Stimulated activated CD8-positive, alpha-beta memory T cell treated with anti-CD3 and anti-CD28 coated beads, Interleukin-12 subunit alpha, Interleukin-12 subunit beta, amount 100 ng/mL, for 4 hours (primary cell): ENCODE measurements around the gene WDR70.
"Not testable (repeated sequence)": the region's sequence is repeated elsewhere in the genome, so short reads cannot be mapped to it uniquely, and the experiment has no call there.

Source experiments
- DNase-seq: peaks from one replicate; pipeline ENCODE4 v3.0.0-alpha.2; 2020; ENCODE audit warnings: low read depth

WDR70 gene

DNA sequence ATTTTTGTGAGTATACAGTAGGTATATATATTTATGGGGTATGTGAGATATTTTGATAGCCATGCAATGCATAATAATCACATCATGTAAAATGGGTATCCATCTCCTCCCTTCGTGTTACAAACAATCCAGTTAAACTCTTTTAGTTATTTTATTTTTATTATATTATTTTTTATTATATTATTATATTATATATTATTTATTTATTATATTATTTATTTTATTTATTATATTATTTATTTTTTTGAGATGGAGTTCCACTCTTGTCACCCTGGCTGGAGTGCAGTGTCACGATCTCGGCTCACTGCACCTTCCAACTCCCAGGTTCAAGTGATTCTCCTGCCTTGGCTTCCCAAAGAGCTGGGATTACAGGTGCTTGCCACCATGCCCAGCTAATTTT lies 138.6 kb downstream of the WDR70 start:
- no peak for DNase-seq

DNA sequence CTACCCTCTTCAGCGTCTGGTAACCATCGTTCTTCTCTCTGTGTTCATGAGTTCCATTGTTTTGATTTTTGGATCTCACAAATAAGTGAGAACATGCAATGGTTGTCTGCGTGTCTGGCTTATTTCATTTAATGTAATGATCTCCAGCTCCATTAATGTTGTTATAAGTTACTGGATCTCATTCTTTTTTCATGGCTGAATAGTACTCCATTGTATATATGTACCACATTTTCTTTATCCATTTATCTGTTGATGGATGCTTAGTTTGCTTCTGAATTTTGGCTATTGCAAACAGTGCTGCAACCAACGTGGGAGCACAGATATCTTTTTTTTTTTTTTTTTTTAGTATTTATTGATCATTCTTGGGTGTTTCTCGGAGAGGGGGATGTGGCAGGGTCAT lies 139.2 kb downstream of the WDR70 start:
- DNase-seq: not testable (repeated sequence)

DNA sequence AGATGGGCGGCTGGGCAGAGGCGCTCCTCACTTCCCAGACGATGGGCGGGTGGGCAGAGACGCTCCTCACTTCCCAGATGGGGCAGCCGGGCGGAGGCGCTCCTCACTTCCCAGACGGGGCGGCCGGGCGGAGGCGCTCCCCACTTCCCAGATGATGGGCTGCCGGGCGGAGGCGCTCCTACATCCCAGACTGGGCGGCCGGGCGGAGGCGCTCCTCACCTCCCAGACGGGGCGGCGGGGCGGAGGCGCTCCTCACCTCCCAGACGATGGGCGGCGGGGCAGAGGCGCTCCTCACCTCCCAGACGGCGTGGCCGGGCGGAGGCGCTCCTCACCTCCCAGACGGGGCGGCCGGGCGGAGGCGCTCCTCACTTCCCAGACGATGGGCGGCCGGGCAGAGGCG lies 140.2 kb downstream of the WDR70 start:
- no peak for DNase-seq

DNA sequence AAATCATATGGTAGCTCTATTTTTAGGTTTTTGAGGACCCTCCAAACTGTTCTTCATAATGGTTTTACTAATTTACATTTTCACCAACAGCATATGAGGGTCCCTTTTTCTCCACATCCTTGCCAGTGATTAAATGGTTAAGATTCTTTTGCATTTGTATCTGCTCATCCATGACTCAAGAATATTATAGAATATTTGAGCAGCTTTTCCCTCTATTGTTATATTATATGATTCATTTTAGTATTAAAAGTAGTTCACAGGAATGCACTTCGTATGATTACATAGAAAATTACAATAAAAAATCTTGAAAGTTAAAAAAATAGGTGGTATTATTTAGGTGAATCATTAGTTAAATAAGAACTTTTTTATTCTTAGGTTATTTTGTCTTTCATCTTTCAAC lies 140.7 kb downstream of the WDR70 start:
- DNase-seq: no peak

DNA sequence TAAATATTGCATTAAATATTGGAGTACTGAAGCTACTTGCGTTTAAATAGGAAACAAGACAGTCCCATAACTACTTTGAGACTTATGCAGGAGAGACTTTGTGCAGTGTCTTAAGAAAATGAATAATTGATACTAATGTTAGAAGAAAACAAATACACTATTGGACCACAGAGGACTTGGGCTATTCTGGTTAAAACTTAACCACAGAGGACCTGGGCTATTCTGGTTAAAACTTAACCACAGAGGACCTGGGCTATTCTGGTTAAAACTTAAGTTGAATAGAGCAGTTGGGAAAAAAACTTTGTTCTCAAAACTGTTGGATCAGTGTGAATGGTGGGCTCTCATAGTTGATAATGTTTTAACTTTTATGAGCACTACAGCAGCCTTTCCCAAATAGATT lies 141.7 kb downstream of the WDR70 start:
- no peak for DNase-seq

DNA sequence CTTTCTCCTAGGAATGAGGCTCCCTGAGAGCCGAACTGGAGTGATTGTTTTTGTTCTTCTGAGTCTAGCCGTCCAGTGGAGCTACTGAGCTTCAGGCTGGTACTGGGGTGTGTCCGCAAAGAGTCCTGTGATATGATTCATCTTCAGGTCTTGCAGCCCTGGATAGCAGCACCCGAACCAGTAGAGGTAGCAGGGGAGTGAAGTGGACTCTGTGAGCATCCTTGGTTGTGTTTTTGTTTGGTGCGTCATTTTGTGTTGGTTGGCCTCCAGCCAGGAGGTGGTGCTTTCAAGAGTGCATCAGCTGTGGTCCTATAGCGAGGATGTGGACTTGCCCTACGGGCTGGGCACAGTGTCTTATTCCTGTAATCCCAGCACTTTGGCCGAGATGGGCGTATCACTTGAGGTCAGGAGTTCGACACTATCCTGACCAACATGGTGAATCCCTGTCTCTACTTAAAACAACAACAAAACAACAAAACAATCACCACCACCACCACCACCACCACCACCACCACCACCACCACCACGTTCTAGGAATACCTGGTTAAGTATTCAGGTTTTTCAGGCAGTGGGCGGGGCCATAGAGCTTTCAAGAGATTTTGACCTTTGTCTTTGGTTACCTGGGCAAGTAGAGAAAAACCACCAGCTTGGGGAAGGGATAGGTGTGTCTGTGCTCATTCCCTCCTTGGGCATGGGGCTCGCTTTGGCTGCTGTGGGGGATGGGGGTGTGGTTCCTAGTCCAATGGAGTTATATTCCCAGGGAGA lies 154.0 kb downstream of the WDR70 start:
- no peak for DNase-seq

DNA sequence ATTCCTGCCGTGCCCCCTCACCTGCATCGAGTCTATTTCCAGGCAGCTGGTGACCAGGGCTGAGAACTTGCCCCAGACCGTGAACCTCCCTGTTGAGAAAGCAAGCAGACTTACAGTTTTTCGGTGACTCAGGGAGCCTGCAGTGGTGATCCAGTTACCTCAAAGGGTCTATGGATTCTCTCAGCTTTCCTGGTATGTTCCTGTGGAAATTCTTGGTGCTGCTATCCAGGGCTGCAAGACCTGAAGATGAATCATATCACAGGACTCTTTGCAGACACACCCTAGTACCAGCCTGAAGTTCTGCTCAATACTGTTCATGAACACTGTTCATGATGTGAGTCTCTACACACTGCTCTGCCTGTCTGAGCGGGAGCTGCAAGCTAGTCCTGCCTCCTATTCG lies 154.7 kb downstream of the WDR70 start:
- no peak for DNase-seq

DNA sequence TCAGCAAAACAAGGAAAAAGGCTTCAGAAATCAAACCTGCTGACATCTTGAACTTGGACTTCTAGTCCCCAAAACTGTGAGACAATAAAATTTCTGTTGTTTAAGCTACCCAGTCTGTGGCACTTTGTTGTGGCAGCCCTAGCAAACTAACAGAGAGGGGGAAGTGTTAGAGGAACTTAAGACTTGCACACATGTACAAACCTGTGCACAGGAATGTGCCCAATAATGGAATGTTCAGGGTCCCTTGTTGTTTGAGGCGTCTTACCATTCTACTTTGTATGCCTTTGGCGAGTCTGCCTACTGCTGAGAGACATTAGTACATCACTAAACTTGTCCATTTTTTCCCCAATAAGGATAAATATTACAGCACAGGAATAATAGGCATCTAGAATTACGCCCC lies 160.3 kb downstream of the WDR70 start:
- DNase-seq: no peak

DNA sequence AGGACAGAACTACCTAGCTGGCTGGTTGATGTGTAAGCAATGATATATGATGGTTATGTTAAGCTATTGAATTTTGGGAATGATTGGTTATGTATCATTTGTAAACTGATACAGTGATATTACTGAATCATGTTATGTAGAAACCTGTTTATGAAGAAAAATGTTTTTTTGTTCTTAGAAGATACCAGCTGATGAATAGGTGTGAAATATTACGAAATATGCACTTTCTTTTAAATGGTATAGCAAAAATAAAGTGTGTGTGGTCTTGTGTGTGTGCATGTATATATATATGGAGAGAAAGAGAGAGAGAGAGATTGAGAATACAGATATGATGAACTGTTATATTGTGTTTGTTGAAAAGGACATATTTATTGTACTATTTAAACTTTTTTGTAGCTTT lies 164.1 kb downstream of the WDR70 start:
- DNase-seq: no peak

DNA sequence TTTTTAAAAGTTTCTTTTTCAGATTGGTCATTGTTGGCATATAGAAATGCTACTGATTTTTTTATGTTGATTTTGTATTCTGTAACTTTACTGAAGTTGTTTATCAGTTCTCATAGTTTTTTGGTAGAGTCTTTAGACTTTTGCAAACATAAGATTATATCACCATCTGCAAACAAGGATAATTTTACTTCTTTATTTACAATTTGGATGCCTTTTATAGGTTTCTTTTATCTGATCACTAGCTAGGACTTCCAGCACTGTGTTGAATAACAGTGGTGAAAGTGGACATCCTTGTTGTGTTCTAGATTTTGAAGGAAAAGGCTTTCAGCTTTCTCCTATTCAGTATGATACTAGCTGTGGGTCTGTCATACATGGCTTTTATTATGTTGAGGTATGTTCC lies 170.3 kb downstream of the WDR70 start:
- DNase-seq: no peak

DNA sequence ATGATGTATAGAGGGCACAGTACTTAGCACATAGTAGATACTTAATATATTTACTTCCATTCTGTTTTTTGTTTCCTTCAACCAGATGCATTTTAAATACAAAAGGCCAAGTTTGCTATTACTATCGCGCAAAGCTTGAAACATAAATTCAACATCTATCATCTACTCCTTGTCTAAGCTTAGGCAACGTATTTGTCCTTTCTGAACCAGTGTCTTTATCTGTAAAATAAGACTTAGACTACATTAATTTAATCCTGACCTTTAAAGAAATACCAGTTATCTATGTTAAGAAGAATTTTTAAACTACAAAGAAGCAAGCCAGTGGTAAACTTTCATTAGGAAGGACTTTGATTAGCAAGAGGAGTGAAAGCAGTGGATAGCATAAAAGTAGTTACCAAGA lies 173.0 kb downstream of the WDR70 start:
- DNase-seq: no peak

DNA sequence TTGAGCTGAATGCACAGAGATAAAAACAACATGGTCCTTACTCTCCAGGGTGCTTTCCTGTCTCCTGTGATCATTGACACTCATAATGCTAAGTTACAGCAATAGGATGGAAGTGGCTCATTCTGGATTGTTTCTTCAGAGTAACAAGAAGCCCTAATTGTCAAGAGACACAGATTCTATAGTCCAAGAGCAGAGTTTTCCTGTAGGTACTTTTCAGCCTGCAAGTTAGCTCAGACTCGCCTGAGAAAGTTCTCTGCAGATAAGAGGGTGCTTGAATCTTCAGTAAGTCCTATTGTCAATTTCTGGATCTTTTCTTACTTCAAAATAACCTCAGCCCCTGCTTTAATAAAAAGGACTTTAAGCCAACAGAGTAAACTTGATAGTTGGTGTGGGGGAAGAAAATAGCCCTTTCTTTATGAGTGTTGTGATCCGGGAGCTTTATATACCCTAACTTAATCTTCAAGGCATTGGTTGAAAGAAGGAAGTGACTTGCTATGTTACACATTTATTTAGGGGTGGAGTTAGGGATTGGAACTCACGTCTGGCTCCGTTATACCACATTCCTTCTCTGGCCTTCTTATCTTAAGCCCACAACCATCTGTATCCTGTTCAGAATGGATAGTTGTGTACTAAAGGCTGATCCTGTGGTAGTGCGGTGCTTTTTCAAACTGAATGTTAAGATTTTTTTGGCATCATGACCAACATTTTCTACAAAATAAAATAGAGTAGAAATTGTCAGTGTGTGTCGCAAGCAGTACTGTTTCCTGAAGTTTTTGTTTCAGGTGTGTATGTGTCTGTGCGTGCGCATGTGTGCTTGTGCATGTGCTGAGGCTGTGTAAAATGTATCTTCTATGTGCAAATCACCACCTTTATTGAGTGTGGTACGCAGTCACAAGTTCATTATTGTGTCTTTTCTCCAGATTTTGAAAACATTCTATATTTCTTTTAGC lies 173.9 kb downstream of the WDR70 start:
- DNase-seq: no peak

DNA sequence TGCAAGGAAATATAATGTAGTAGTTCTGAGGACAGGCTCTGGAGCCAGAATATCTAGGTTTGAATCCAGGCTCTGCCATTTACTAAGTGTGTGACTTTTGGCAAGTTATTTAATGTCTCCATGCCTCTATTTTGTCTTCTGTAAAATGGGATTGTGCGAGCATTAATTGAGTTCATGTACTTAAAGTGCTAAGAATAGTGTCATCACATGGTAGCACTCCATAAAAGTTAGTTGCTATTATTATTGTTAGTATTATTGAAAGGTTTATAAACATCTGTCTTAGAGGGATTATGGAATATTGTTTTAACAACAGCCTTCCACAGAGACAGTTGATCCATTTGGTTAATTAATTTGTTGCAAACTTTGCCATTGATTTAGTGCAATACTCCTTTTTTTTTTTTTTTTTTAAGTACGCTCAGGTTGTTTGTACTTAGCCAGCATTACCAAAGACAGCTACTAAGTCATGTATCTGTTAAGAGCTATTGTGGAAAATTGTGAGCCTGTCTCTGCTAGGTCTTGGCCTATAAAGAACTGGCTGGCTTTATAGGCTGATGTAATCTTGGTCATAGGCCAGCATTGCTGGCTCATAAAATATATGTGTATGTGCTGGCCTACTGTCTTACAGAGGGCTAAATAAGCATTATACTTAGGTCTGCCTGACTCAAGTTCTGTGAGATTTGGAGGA lies 174.7 kb downstream of the WDR70 start:
- DNase-seq: no peak

DNA sequence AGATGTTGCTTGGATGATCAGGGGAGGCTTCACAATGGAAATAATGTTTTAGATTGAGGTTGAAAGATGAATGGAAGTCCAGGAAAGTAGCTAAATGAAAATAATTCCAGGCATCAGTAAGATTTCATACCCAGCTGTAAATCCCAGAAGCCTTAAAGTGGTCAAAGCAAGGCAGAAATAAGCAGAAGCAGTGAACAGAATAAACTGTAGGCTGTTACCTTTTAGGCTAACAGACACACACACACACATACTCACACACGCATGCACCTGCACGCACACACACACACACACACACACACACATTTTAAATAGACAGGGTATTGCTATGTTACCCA lies 175.3 kb downstream of the WDR70 start:
- DNase-seq: no peak

DNA sequence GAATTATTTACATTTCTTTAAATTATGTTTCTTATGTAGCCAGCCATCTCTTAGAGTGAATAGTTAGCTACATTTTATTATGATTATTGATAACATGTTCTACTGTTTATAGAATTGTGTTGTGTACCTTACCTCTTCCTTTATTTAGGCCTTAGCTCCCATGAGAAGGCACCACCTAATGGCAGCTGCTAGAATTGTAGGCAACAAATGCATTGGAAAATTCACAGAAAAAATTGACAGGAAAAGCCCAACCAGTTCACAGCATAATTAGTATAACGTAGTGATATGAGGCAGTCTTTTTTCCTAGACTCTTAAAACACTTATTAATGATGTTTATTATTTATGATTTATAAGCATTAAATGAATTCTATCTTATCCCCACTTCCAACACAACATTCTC lies 175.8 kb downstream of the WDR70 start:
- DNase-seq: no peak

DNA sequence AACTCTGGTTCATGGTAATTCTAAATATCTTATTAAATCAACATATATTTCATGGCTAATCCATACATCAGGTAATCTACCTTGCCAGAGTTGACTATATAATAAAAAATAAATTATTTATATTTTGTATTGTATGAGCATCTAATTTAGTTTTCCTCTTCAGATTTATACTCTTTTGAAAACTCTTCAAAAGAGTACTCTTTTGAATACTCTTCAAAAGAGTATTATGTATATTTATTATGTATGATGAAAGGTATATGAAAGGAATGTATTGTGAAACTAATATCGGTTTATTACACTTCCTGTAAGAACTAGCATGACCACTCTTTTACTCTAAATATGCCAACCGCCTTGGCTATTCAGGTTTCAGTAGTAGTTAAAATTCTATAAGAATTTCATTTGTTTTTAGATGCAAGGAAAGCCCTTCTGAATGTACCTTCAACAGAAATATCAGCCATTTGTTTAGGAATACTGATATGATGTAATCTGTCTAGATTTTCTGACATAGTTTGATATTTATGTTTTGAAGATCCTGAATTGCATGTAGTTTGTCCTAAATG lies 178.7 kb downstream of the WDR70 start:
- no peak for DNase-seq

DNA sequence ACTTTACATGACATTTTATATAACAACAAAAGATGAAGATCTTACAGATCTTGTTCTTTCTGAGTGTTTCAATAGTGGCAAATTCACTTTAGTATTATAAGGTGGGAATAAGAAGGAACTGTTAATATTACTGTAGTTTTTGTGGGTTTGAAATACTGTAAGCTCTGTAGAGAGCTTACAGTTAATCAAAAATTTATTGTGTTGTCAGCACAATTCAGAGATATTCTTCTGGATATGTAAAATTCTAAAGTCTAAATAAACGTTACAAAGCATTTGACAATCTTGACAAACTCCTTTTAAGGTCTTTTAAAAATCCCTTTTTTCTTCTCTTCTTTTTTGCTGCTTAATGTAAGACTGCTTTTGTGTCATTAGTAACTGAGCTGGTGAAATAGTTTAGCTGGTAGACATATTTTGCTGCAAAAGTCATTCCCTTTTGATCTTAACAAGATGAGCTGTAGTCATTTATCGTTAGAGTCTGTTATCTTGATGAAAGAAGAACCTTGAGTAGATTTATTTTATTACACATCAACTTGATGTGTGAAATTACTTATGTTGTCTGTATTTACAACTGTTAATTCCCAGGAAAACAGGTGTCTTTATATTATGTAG lies 186.0 kb downstream of the WDR70 start:
- DNase-seq: no peak

DNA sequence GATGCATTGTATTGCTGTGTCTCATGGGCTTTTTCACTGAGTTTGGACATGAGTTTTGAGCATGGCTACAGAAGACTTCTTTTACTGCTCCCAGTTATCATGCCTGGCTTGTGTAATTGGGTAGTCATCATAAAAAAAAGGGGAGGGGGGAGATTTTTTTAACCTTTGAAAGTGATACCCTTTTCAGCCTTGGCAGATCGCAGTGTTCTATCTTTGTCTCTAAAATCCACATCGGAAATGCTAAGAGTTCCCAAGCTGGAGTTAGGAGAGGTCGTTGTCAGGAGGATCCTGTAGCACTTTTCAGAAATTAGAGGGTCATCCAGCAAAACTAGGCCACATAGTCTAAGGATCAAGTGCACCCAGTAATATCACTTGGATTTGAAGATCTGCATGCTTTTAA lies 188.4 kb downstream of the WDR70 start:
- DNase-seq: no peak

DNA sequence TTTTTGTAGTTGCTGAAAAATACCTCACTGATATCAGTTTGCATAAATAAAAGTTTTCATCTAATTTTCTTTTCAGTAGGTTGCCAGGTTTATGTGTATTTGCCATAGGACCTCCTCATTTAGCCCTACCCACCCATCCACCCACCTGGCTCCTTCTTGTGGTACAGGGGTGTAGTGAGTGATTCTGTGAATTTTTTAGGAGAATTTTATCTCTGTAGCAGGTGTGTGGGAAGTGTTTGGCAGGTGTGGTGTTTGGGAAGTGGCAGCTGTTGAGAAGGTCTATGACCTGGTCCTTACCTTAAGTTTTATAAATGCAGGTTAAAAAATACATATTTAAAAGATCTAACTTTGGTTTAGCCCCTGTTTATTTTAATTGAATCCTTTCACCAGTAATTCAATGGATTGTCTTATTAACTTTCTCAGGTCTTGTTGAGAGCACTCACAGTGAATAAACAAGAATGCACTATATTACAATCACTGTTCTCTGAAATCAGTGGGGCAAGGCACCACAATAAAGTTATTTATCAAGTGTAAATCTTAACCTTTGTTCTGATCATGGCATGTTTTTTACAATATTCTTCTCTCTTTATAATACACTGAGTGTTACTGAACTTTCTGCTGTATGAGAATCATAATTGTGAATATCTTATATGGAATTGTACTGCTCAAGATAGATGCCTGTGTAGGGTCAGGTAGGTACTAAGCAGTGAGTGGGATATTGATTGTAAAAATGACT lies 189.1 kb downstream of the WDR70 start:
- DNase-seq: no peak

DNA sequence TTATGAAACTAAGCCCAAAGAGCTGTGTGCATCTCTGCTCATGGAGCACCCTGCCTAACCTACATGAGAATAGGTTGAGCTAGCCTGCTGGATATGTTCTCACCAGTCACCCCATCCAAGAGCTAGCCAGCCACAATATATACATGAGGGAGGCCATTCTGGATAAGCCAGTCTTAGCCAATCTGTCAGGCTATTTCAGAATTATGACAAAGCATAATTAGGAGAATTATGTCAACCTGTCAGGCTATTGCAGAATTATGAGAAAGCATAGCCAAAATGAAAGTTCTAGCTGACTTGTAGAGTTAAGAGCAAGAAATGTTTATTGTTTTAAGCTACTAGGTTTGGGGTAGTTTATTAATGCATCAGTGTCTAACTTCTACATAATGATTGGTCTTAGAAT lies 189.8 kb downstream of the WDR70 start:
- no peak for DNase-seq

DNA sequence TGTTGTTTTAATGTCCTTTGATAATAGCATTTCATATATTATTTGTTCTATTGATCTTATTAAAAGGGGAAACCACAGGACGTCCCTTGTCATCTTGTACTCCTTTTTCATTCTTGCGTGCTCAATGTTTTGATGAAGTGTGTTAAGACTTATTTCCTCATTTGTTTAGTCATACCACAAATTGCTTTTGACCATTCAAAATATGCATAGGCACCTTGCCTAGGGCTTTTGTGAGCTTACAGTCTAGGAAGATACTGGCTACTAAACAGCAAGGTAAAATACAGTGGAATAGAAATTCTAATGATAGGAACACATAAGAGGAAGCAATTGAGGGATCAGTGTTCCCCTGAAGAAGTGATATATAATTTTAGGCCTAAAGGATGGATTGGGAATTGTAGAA lies 190.3 kb downstream of the WDR70 start:
- no peak for DNase-seq

DNA sequence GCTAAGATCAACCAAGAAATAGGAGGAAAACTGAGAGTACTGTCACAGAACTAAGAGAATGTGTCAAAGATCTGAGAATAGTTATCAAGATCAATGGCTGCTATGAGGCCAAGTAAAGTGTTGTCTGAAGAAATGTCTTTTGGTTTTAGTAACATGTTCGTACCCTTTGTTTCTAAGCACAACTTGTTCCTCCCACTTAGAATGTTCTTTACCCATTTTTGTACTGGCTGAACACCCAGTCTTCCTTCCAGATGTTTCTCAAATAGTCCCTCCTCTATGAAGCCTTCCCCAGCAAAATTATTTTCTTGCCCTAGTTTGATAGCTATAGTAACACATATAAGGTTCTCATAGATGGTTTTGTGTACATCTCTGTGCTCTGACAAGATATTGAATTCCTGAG lies 191.5 kb downstream of the WDR70 start:
- no peak for DNase-seq
